ENCODE data around the gene CD247. TPM values are rescaled to one million over a fixed set of nuclear protein-coding genes. Genes with fewer than 3 reads are reported as not detected.

The CD247 gene
- total and polyA plus RNA-seq, 10 of the 15 experiments (the other 5 are each of a cell fraction or from before 2014, with no cell fraction given), result 0.10 to 0.77 (median 0.30) TPM

GRCh38 chr1:167430849-167431242, 87.5 kb downstream of the CD247 start:
- Histone ChIP-seq H3K36me3 (ENCODE audit: control insufficient read depth in 2 of 2, insufficient read depth in 2 of 2, low read length in 1 of 2) (no peaks in the 10 kb centered on the region; a peak in 1 of 4 replicates), H3K9ac (ENCODE audit: control insufficient read depth, insufficient read depth, low read length) (no peak overlapping the region), H3K79me2 (ENCODE audit: control insufficient read depth, insufficient read depth, low read length) (no peaks in the 10 kb centered on the region), H2AFZ (ENCODE audit: control insufficient read depth, low read depth, low read length) (peak overlapping the region; percentile 59; the same call in 1 of the 2 replicates), H3K9me3 (replicated peaks; ENCODE audit: control insufficient read depth, insufficient read depth, low read length) (no peaks in the 10 kb centered on the region; the same call in 2 of the 3 replicates), H4K20me1 (ENCODE audit: control insufficient read depth, insufficient read depth) (no peaks in the 10 kb centered on the region), H3K27me3 (replicated peaks in 1 of 2; ENCODE audit: control insufficient read depth in 2 of 2, insufficient read depth in 2 of 2, low read length in 1 of 2) (no peaks in the 10 kb centered on the region), H3K4me2 (ENCODE audit: control insufficient read depth, insufficient read depth) (peak overlapping the region; percentile 41; the same call in 1 of the 2 replicates), H3K27ac (ENCODE audit: control insufficient read depth, insufficient read depth) (no peak overlapping the region), H3K4me3 (no peak overlapping the region), H3K4me1 (ENCODE audit: control insufficient read depth, insufficient read depth, low read length) (peaks cover 27% of the 10 kb centered on the region)
- RAD21 ChIA-PET (ENCODE audit: unreplicated experiment), result interaction anchor here (0.6 to 1.4 kb wide), 4 partner anchors 163 to 372 kb away, joined by 3 to 4 read pairs (median 3); no protein-coding TSS in a partner anchor
- no peak for FAIRE-seq
- DNase-seq (ENCODE audit: low read depth, low spot score), result no peak
- SMC1A ChIA-PET (ENCODE audit: uncharacterized antibody, unreplicated experiment), result interaction anchor here (0.6 kb wide), 1 partner anchor 163 kb away, joined by 5 read pairs; no protein-coding TSS in a partner anchor
- intact Hi-C loops (cut with micrococcal nuclease; ENCODE audit: unreplicated experiment) (no loop called here), in situ Hi-C loops (cut with MboI) (no loop called here)
- POLR2A ChIA-PET, result no interaction called here
- peak; percentile 15; the same call in 2 of the 3 replicates for ATAC-seq
- 19% methylated on average over 10 of the region's 10 CpGs for WGBS (ENCODE audit: insufficient coverage, insufficient replicate concordance, low lambda C conversion rate, missing lambda C conversion rate)
- CTCF ChIA-PET, result interaction anchor here (0.7 to 2.4 kb wide), 4 partner anchors 102 to 257 kb away, joined by 3 to 8 read pairs (median 4); no protein-coding TSS in a partner anchor
- BruUV-seq (replicated peaks), result no TSS peak
- TF ChIP-seq ZBTB4 (CRISPR knock-in tag; IDR thresholded peaks at IDR 0.05), result no peak
- no peak for TF ChIP-seq BACH1 (IDR thresholded peaks at IDR 0.05; ENCODE audit: borderline replicate concordance)
- TF ChIP-seq KAT2A (conservative IDR thresholded peaks at IDR 0.05; ENCODE audit: control insufficient read depth, low read depth, low read length), result no peak
- no peak for TF ChIP-seq TCF7 (IDR thresholded peaks at IDR 0.05; ENCODE audit: borderline replicate concordance)
- TF ChIP-seq YY1 (IDR thresholded peaks at IDR 0.05; ENCODE audit: low read depth, low read length), result no peak
- no peak for TF ChIP-seq ZNF24 (IDR thresholded peaks at IDR 0.05)
- TF ChIP-seq SIX5 (IDR thresholded peaks at IDR 0.05; ENCODE audit: low read depth, low read length, severe bottlenecking), result no peak
- TF ChIP-seq REST (IDR thresholded peaks at IDR 0.05; ENCODE audit: low read depth, low read length), result no peak
- TF ChIP-seq PRDM15 (CRISPR knock-in tag; IDR thresholded peaks at IDR 0.05), result no peak
- TF ChIP-seq MXI1 (IDR thresholded peaks at IDR 0.05; ENCODE audit: low read depth, low read length), result no peak
- TF ChIP-seq ZBED1 (IDR thresholded peaks at IDR 0.05; ENCODE audit: borderline replicate concordance), result no peak
- TF ChIP-seq BRCA1 (IDR thresholded peaks at IDR 0.05; ENCODE audit: low read depth, low read length), result no peak
- TF ChIP-seq, protein P1, sequence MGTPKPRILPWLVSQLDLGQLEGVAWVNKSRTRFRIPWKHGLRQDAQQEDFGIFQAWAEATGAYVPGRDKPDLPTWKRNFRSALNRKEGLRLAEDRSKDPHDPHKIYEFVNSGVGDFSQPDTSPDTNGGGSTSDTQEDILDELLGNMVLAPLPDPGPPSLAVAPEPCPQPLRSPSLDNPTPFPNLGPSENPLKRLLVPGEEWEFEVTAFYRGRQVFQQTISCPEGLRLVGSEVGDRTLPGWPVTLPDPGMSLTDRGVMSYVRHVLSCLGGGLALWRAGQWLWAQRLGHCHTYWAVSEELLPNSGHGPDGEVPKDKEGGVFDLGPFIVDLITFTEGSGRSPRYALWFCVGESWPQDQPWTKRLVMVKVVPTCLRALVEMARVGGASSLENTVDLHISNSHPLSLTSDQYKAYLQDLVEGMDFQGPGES (IDR thresholded peaks at IDR 0.05), result no peak
